GM23248 (cell line): ENCODE data around the gene ATP5IF1.

ENCODE experiments used
- EZH2 ChIP-seq: fragments of 200-600 bp; sonication (generic); IDR thresholded peaks from 2 replicates; pipeline ENCODE4 v1.6.1; 2018; ENCODE audit warnings: antibody characterized with exemption, mild to moderate bottlenecking; ENCODE audit not compliant: insufficient read depth, poor library complexity, severe bottlenecking
- EZH2phosphoT487 ChIP-seq: fragments of 200-600 bp; sonication (generic); IDR thresholded peaks from 2 replicates; pipeline ENCODE4 v1.6.1; 2018; ENCODE audit warnings: antibody characterized with exemption, moderate library complexity, mild to moderate bottlenecking, low read depth; ENCODE audit not compliant: insufficient read depth

GRCh38 chr1:28244549-28245251 lies 8.8 kb downstream of the ATP5IF1 start:
- TF ChIP-seq EZH2, result no peak
- TF ChIP-seq EZH2phosphoT487, result no peak
